Right atrium auricular region (tissue), 2 donors: ENCODE results near the gene TNFRSF25. TPM values are rescaled to one million over a fixed set of nuclear protein-coding genes. Genes with fewer than 3 reads are reported as not detected.

ENCODE experiments used
- DNase-seq: peaks from one replicate; pipeline ENCODE4 v3.0.0-alpha.2; 2019; ENCODE audit warnings: low spot score
- H3K27ac ChIP-seq, 2 donors: fragments of 200-600 bp; sonication (generic); 1 replicate in 1 of 2; 2 replicates in 1 of 2; pipeline ENCODE4 v1.5.1; 2016 to 2019
- H3K27me3 ChIP-seq, 2 donors: fragments of 200-600 bp; sonication (generic); one replicate each; pipeline versions ENCODE4 v1.5.1 to v1.6.0; 2017 to 2019
- H3K36me3 ChIP-seq: fragments of 200-600 bp; sonication (generic); one replicate; pipeline ENCODE4 v1.5.1; 2016
- H3K4me1 ChIP-seq, 2 donors: fragments of 200-600 bp; sonication (generic); one replicate each; pipeline versions ENCODE4 v1.5.1 to v1.6.0; 2017 to 2019
- H3K4me3 ChIP-seq, 2 donors: fragments of 200-600 bp; sonication (generic); 1 replicate in 1 of 2; 2 replicates in 1 of 2; pipeline ENCODE4 v1.5.1; 2017 to 2019; ENCODE audit warnings: mild to moderate bottlenecking in 1 of 2, moderate library complexity in 1 of 2
- H3K9me3 ChIP-seq, 2 donors: fragments of 200-600 bp; sonication (generic); one replicate each; pipeline ENCODE4 v1.5.1; 2019
- total RNA-seq, 2 donors: library from RNA; depleted of rRNA; stranded (reverse); fragments of >200 nt; gene quantifications; one replicate each; pipeline ENCODE4 v1.1.0, GENCODE V29; 2016
- TF ChIP-seq, protein P1 (sequence below), 2 donors: fragments of 200-600 bp; sonication (generic); IDR thresholded peaks; one replicate each; pipeline ENCODE4 v1.5.1; 2019; ENCODE audit warnings: antibody characterized with exemption in 2 of 2

The TNFRSF25 gene
- total RNA-seq, 2 donors from 2014 or later, result 4.4 to 7.4 TPM

DNA sequence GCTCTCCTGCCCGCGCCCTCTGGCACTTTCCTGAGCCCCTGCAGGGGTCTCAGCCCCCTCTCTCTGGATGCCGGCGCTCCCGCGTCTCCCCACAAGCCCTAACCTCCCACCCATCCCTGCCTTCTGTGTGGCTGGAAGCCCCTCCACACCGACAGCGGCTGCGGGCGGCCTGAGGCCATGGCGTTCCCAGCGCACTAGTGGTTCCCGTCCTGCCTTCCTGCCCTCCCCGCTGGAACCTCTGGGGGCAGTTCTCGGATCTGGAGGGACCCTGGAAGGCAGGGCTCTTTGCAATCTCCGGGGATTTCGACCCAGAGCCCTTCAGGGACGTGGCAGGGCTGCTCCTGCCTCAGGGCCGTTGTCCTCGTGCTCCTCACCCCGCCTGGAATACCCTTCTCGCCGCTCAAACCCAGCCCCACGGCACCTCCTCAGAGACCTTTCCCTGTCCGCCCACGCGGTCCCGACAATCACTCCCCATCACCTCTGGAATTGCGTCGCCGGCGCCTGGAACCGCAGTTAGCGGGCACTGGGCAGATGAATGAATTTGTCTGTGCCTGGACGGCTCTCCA lies 41.9 kb downstream of the TNFRSF25 start:
- H3K27me3 ChIP-seq, result peaks cover 42 to 43% of the 10 kb centered on the region in 2 donors

GRCh38 chr1:6423321-6423999 lies 42.5 kb downstream of the TNFRSF25 start:
- Histone ChIP-seq H3K36me3 (no peaks in the 10 kb centered on the region), H3K27me3 (peaks cover 47 to 48% of the 10 kb centered on the region in 2 donors), H3K27ac (no peak overlapping the region), H3K9me3 (no peaks in the 10 kb centered on the region), H3K4me3 (peak overlapping the region in 1 of 2 donors; percentile 7), H3K4me1 (peaks cover 0 to 51% of the 10 kb centered on the region in 2 donors)
- no peak for DNase-seq
- TF ChIP-seq, protein P1, sequence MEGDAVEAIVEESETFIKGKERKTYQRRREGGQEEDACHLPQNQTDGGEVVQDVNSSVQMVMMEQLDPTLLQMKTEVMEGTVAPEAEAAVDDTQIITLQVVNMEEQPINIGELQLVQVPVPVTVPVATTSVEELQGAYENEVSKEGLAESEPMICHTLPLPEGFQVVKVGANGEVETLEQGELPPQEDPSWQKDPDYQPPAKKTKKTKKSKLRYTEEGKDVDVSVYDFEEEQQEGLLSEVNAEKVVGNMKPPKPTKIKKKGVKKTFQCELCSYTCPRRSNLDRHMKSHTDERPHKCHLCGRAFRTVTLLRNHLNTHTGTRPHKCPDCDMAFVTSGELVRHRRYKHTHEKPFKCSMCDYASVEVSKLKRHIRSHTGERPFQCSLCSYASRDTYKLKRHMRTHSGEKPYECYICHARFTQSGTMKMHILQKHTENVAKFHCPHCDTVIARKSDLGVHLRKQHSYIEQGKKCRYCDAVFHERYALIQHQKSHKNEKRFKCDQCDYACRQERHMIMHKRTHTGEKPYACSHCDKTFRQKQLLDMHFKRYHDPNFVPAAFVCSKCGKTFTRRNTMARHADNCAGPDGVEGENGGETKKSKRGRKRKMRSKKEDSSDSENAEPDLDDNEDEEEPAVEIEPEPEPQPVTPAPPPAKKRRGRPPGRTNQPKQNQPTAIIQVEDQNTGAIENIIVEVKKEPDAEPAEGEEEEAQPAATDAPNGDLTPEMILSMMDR (IDR thresholded peaks at IDR 0.05), result peak in 1 of 2 donors; percentile 66

More for the DNA sequence above, 41.9 kb downstream of the TNFRSF25 start:
- Histone ChIP-seq H3K36me3 (no peaks in the 10 kb centered on the region), H3K27ac (no peak overlapping the region), H3K9me3 (no peaks in the 10 kb centered on the region), H3K4me1 (peaks cover 0 to 45% of the 10 kb centered on the region in 2 donors), H3K4me3 (peak overlapping the region in 1 of 2 donors; percentile 32)
- no peak for DNase-seq
- TF ChIP-seq, protein P1 (IDR thresholded peaks at IDR 0.05), result no peak

- Histone ChIP-seq H3K4me3 (no peak overlapping the region), H3K9me3 (no peaks in the 10 kb centered on the region), H3K27me3 (peaks cover 46 to 55% of the 10 kb centered on the region in 2 donors), H3K4me1 (peaks cover 0 to 51% of the 10 kb centered on the region in 2 donors), H3K27ac (no peak overlapping the region), H3K36me3 (no peaks in the 10 kb centered on the region)
- DNase-seq, result no peak
- TF ChIP-seq, protein P1 (IDR thresholded peaks at IDR 0.05), result no peak
Observed at GRCh38 chr1:6421266-6421665, 44.7 kb downstream of the TNFRSF25 start.

DNA sequence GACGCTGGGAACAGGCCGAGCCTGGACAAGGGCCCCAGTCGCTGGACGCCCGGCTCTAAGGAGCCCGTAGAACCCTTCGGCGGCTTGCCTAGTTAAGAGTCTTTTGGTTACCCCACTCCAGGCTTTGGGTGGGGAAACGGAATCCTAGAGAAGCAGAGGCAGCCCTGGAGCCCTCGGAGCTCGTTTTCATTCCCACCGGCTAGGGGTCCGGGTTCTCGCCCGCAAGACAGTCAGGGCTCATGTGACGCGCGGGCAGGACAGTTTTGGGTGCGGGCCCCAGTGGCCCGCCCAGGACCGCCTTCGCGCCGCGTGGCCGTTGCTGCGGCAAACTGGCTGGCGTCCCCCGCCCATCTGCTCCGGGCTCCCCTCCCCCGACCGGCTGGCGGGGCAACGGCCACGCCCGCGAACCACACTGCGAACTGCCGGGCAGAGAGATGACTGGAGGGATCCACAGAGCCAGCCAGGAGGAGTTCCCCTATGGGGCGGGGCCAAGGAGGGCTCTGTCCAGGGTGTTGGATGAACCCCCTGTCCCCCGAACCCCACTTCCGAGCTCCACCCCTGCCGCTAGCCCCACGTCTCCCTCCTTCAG lies 45.4 kb downstream of the TNFRSF25 start:
- H3K27me3 ChIP-seq, result peaks cover 40 to 55% of the 10 kb centered on the region in 2 donors
- H3K4me1 ChIP-seq, result peaks cover 0 to 50% of the 10 kb centered on the region in 2 donors
- no peak for DNase-seq
- H3K4me3 ChIP-seq, result peak overlapping the region in 1 of 2 donors; percentile 47
- H3K9me3 ChIP-seq, result no peaks in the 10 kb centered on the region
- no peaks in the 10 kb centered on the region for H3K36me3 ChIP-seq
- no peak overlapping the region for H3K27ac ChIP-seq
- TF ChIP-seq, protein P1 (IDR thresholded peaks at IDR 0.05), result no peak

- Histone ChIP-seq H3K4me1 (peaks cover 0 to 44% of the 10 kb centered on the region in 2 donors), H3K27ac (no peak within 1 kb of the TSS), H3K36me3 (no peaks in the 10 kb centered on the region), H3K9me3 (no peaks in the 10 kb centered on the region), H3K27me3 (peaks cover 35 to 53% of the 10 kb centered on the region in 2 donors), H3K4me3 (peak within 1 kb of the TSS; percentile 15 to 47)
- TF ChIP-seq, protein P1 (IDR thresholded peaks at IDR 0.05), result no peak
- DNase-seq, result no peak
Observed at GRCh38 chr1:6419804-6420453, 46.0 kb downstream of the TNFRSF25 start, which contains the start of gene HES2. HES2 (minus strand) TSS chr1:6419919; CDS start chr1:6419820, 99 bp downstream.
